ENCODE results near the gene MPRIP.

Gene MPRIP

GRCh38 chr17:17166446-17166845, 124.2 kb downstream of the MPRIP start:
- no peak for DNase-seq (ENCODE audit: low read depth)

- no peak for DNase-seq (ENCODE audit: low read depth)
These were observed 125.1 kb downstream of the MPRIP start for GRCh38 chr17:17167356-17167755.

GRCh38 chr17:17167986-17168385, 125.7 kb downstream of the MPRIP start:
- no peak for DNase-seq (ENCODE audit: low read depth)

GRCh38 chr17:17168401-17168800, 126.1 kb downstream of the MPRIP start:
- DNase-seq (ENCODE audit: low read depth): no peak

GRCh38 chr17:17169396-17169795, 127.1 kb downstream of the MPRIP start:
- no peak for DNase-seq (ENCODE audit: low read depth)

- no peak for DNase-seq (ENCODE audit: low read depth)
These were observed 128.2 kb downstream of the MPRIP start for GRCh38 chr17:17170346-17170985.

- no peak for DNase-seq (ENCODE audit: low read depth)
These were observed 128.9 kb downstream of the MPRIP start for GRCh38 chr17:17171186-17171585.

- no peak for DNase-seq (ENCODE audit: low read depth)
These were observed 130.0 kb downstream of the MPRIP start for GRCh38 chr17:17172001-17172939.

- DNase-seq (ENCODE audit: low read depth): no peak
These were observed 130.7 kb downstream of the MPRIP start for GRCh38 chr17:17172990-17173389.

- DNase-seq (ENCODE audit: low read depth): no peak
These were observed 131.7 kb downstream of the MPRIP start for GRCh38 chr17:17173921-17174320.

- DNase-seq (ENCODE audit: low read depth): no peak
These were observed 133.1 kb downstream of the MPRIP start for GRCh38 chr17:17175340-17175739.

GRCh38 chr17:17175917-17176316, 133.7 kb downstream of the MPRIP start:
- no peak for DNase-seq (ENCODE audit: low read depth)

- no peak for DNase-seq (ENCODE audit: low read depth)
These were observed 134.1 kb downstream of the MPRIP start for GRCh38 chr17:17176341-17176740.

GRCh38 chr17:17177176-17177575, 134.9 kb downstream of the MPRIP start:
- no peak for DNase-seq (ENCODE audit: low read depth)

- no peak for DNase-seq (ENCODE audit: low read depth)
These were observed 137.1 kb downstream of the MPRIP start for GRCh38 chr17:17179371-17179827.

GRCh38 chr17:17180141-17180603, 137.9 kb downstream of the MPRIP start:
- DNase-seq (ENCODE audit: low read depth): peak; percentile 16

- DNase-seq (ENCODE audit: low read depth): no peak
These were observed 138.7 kb downstream of the MPRIP start for GRCh38 chr17:17180741-17181525.

GRCh38 chr17:17181666-17182597, 139.7 kb downstream of the MPRIP start:
- DNase-seq (ENCODE audit: low read depth): no peak

- DNase-seq (ENCODE audit: low read depth): no peak
These were observed 140.4 kb downstream of the MPRIP start for GRCh38 chr17:17182598-17183136.

- no peak for DNase-seq (ENCODE audit: low read depth)
These were observed 141.5 kb downstream of the MPRIP start for GRCh38 chr17:17183744-17184143.

All from activated T-helper 1 cell treated with Interleukin-2 at 50 U/mL for 16 hours (primary cell).